ENCODE results near the gene ZNF385A. TPM values are rescaled to one million over a fixed set of nuclear protein-coding genes. Genes with fewer than 3 reads are reported as not detected.

ZNF385A gene
- total and polyA plus RNA-seq, 2 experiments from 2014 or later: 10.9 to 21.7 TPM

DNA sequence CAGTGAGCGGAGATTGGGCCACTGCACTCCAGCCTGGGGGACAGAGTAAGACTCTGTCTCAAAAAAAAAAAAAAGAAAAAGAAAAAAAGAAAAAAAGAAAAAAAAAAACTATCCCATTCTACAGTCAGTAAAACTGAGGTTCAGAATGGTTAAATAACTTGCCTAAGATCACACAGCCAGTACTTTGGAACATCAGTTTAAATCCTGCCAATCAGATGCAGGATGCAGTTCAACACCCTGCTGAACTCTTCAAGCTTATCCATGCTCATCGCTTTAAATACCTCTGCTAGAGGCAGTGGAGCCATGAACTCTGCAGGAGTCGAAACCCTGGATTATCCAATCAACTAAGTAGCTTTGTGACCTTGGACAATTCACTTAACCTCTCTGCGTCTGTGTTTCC lies 3.4 kb downstream of the ZNF385A start (continued):
- TF ChIP-seq, protein P1, sequence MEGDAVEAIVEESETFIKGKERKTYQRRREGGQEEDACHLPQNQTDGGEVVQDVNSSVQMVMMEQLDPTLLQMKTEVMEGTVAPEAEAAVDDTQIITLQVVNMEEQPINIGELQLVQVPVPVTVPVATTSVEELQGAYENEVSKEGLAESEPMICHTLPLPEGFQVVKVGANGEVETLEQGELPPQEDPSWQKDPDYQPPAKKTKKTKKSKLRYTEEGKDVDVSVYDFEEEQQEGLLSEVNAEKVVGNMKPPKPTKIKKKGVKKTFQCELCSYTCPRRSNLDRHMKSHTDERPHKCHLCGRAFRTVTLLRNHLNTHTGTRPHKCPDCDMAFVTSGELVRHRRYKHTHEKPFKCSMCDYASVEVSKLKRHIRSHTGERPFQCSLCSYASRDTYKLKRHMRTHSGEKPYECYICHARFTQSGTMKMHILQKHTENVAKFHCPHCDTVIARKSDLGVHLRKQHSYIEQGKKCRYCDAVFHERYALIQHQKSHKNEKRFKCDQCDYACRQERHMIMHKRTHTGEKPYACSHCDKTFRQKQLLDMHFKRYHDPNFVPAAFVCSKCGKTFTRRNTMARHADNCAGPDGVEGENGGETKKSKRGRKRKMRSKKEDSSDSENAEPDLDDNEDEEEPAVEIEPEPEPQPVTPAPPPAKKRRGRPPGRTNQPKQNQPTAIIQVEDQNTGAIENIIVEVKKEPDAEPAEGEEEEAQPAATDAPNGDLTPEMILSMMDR (conservative IDR thresholded peaks at IDR 0.05; ENCODE audit: low read depth in 2 of 2): no peak
- TF ChIP-seq NANOG (IDR thresholded peaks at IDR 0.05; ENCODE audit: borderline replicate concordance): no peak
- TF ChIP-seq CREB1 (CRISPR knock-in tag; IDR thresholded peaks at IDR 0.05; ENCODE audit: low read depth): no peak
- no peak for TF ChIP-seq JUNB (IDR thresholded peaks at IDR 0.05; ENCODE audit: unreplicated experiment)
- TF ChIP-seq POLR2AphosphoS5 (IDR thresholded peaks at IDR 0.05; ENCODE audit: low read depth): no peak
- no peak for TF ChIP-seq ZNF114 (CRISPR knock-in tag; IDR thresholded peaks at IDR 0.05)
- no peak for TF ChIP-seq EZH2phosphoT487 (IDR thresholded peaks at IDR 0.05; ENCODE audit: unreplicated experiment)
- no peak for TF ChIP-seq EZH2 (IDR thresholded peaks at IDR 0.05; ENCODE audit: low read depth, unreplicated experiment)

DNA sequence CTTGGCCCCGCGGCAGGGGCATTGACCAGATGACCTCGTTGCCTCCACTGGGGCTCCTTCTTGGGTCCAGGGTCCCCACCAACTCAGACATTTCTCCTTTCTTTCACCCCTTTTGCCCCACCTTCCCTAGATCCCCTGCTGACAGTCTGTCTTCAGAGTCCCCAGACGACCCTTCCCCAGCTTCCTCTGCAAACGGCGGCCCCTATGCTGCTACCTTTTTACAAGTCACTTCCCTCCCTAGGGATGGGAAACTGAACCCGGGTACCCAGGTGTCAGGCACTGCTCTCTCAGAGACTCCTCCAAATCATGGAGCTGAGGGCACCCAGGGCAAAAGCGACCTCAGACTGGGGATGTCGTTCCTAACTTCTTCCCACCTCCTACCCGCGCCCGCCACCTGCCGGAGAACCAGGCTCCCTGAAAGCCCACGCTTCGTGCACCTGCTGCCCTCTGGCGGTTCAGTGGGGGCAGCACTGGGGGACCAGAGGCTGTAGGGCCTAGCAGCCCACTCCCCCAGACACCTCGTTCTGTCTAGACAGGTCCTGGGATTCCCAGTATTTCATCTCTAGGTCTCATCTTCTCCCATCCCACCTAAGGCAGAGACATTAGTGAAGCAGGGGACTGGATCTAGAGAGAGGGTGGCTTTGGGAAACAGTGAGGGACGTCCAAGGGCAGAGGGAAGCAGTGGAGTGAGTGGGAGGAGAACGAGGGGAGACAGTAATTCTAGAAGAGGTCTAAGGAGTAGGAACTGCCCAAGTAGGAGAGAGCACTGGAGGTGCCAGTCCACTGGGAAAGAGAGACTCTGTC lies 4.9 kb downstream of the ZNF385A start:
- Mint-ChIP-seq H3K4me1 (peaks cover 27% of the 10 kb centered on the region), H3K4me3 (peak overlapping the region; percentile 73), H3K36me3 (ENCODE audit: low read depth) (peaks cover 19% of the 10 kb centered on the region), H3K27ac (no peak overlapping the region), H3K9me3 (no peaks in the 10 kb centered on the region), H3K27me3 (ENCODE audit: insufficient read depth, low read depth, poor library complexity) (peaks cover 25% of the 10 kb centered on the region)
- H3K27me3 ChIP-seq (ENCODE audit: insufficient read depth): peaks cover 17% of the 10 kb centered on the region; the same call in 1 of the 2 replicates
- H2AFZ ChIP-seq: peak overlapping the region; percentile 63; the same call in 1 of the 2 replicates
- H3K4me3 ChIP-seq: peak overlapping the region; percentile 60
- H3K4me1 ChIP-seq (ENCODE audit: insufficient read depth): peaks cover 18% of the 10 kb centered on the region
- TF ChIP-seq, protein P1 (conservative IDR thresholded peaks at IDR 0.05; ENCODE audit: low read depth in 2 of 2): peak; percentile 100
- TF ChIP-seq EZH2 (IDR thresholded peaks at IDR 0.05; ENCODE audit: low read depth, unreplicated experiment): no peak
- peak overlapping the region; percentile 97 for H3K4me2 ChIP-seq
- H3K9me2 ChIP-seq (ENCODE audit: insufficient read depth): no peaks in the 10 kb centered on the region
- H3K36me3 ChIP-seq (ENCODE audit: insufficient read depth): peaks cover 5% of the 10 kb centered on the region; the same call in 1 of the 2 replicates
- no peaks in the 10 kb centered on the region; the same call in none of the 2 replicates for H4K20me1 ChIP-seq (replicated peaks; ENCODE audit: insufficient read depth)
- H3K27ac ChIP-seq (ENCODE audit: low read depth): no peak overlapping the region
- no peaks in the 10 kb centered on the region for H3K79me2 ChIP-seq (replicated peaks; ENCODE audit: insufficient read depth)
- peaks cover 2% of the 10 kb centered on the region; the same call in 1 of the 2 replicates for H3F3A ChIP-seq (replicated peaks; ENCODE audit: low read depth)
- peak; percentile 97 for DNase-seq (ENCODE audit: low spot score)
- ATAC-seq: peak; percentile 90
